ENCODE data around the gene COQ4. TPM values are rescaled to one million over a fixed set of nuclear protein-coding genes. Genes with fewer than 3 reads are reported as not detected.

The COQ4 gene
- total RNA-seq, 1 donor from 2014 or later = 16.8 TPM

- peak within 1 kb of the TSS; percentile 69 for H3K9ac ChIP-seq
- peak within 1 kb of the TSS; percentile 79 for H3K4me3 ChIP-seq
- TF ChIP-seq CTCF (IDR thresholded peaks at IDR 0.05) (peak; percentile 11), EZH2 (IDR thresholded peaks at IDR 0.05) (no peak), EZH2phosphoT487 (IDR thresholded peaks at IDR 0.05) (no peak)
- peaks cover 14% of the 10 kb centered on the region for H3K79me2 ChIP-seq (ENCODE audit: low read depth)
- Mint-ChIP-seq H3K4me1 (peaks cover 41% of the 10 kb centered on the region), H3K4me3 (peak within 1 kb of the TSS; percentile 97), H3K27me3 (ENCODE audit: insufficient read depth, low read depth) (peaks cover 8% of the 10 kb centered on the region), H3K36me3 (peaks cover 9% of the 10 kb centered on the region), H3K9me3 (no peaks in the 10 kb centered on the region), H3K27ac (peak within 1 kb of the TSS; percentile 96)
- peak within 1 kb of the TSS; percentile 85 for H3K4me2 ChIP-seq
- H3K36me3 ChIP-seq = no peaks in the 10 kb centered on the region
- peaks cover 47% of the 10 kb centered on the region for H3K27me3 ChIP-seq
- H3K27ac ChIP-seq = no peak within 1 kb of the TSS
- DNase-seq (ENCODE audit: low spot score) = peak; percentile 96
- peaks cover 6% of the 10 kb centered on the region for H3F3A ChIP-seq (ENCODE audit: low read depth)
- peaks cover 4% of the 10 kb centered on the region for H3K4me1 ChIP-seq
- H2AFZ ChIP-seq (replicated peaks) = peak within 1 kb of the TSS; percentile 67
- H3K9me3 ChIP-seq (ENCODE audit: low read depth) = no peaks in the 10 kb centered on the region
- H4K20me1 ChIP-seq (ENCODE audit: low read depth) = peaks cover 39% of the 10 kb centered on the region
Measured at GRCh38 chr9:128370752-128371629, 48.4 kb downstream of the COQ4 start, which contains the start of gene URM1. Gene URM1 (plus strand): TSS chr9:128371374. CDS start chr9:128371381, 7 bp downstream.

GRCh38 chr9:128371630-128372117 lies 49.0 kb downstream of the COQ4 start:
- Mint-ChIP-seq H3K4me1 (peaks cover 38% of the 10 kb centered on the region), H3K4me3 (peak overlapping the region; percentile 97), H3K27me3 (ENCODE audit: insufficient read depth, low read depth) (peaks cover 6% of the 10 kb centered on the region), H3K9me3 (no peaks in the 10 kb centered on the region), H3K36me3 (peaks cover 9% of the 10 kb centered on the region), H3K27ac (peak overlapping the region; percentile 64)
- peak overlapping the region; percentile 67 for H2AFZ ChIP-seq (replicated peaks)
- H3K27me3 ChIP-seq = peaks cover 40% of the 10 kb centered on the region
- H3K4me1 ChIP-seq = peaks cover 4% of the 10 kb centered on the region
- no peak overlapping the region for H3K27ac ChIP-seq
- peaks cover 6% of the 10 kb centered on the region for H3F3A ChIP-seq (ENCODE audit: low read depth)
- no peaks in the 10 kb centered on the region for H3K9me3 ChIP-seq (ENCODE audit: low read depth)
- peak overlapping the region; percentile 79 for H3K4me3 ChIP-seq
- peak overlapping the region; percentile 69 for H3K9ac ChIP-seq
- TF ChIP-seq CTCF (IDR thresholded peaks at IDR 0.05) (no peak), EZH2phosphoT487 (IDR thresholded peaks at IDR 0.05) (no peak), EZH2 (IDR thresholded peaks at IDR 0.05) (no peak)
- peaks cover 40% of the 10 kb centered on the region for H4K20me1 ChIP-seq (ENCODE audit: low read depth)
- peaks cover 14% of the 10 kb centered on the region for H3K79me2 ChIP-seq (ENCODE audit: low read depth)
- no peak for DNase-seq (ENCODE audit: low spot score)
- no peaks in the 10 kb centered on the region for H3K36me3 ChIP-seq
- peak overlapping the region; percentile 84 for H3K4me2 ChIP-seq

- peaks cover 6% of the 10 kb centered on the region for H3F3A ChIP-seq (ENCODE audit: low read depth)
- peaks cover 40% of the 10 kb centered on the region for H4K20me1 ChIP-seq (ENCODE audit: low read depth)
- H2AFZ ChIP-seq (replicated peaks) = no peak overlapping the region
- no peaks in the 10 kb centered on the region for H3K36me3 ChIP-seq
- H3K4me2 ChIP-seq = peak overlapping the region; percentile 84
- no peak for DNase-seq (ENCODE audit: low spot score)
- peak overlapping the region; percentile 79 for H3K4me3 ChIP-seq
- Mint-ChIP-seq H3K4me3 (peak overlapping the region; percentile 97), H3K27ac (no peak overlapping the region), H3K27me3 (ENCODE audit: insufficient read depth, low read depth) (peaks cover under 1% of the 10 kb centered on the region), H3K9me3 (no peaks in the 10 kb centered on the region), H3K36me3 (peaks cover 9% of the 10 kb centered on the region), H3K4me1 (peaks cover 33% of the 10 kb centered on the region)
- H3K27me3 ChIP-seq = peaks cover 35% of the 10 kb centered on the region
- peak overlapping the region; percentile 69 for H3K9ac ChIP-seq
- H3K79me2 ChIP-seq (ENCODE audit: low read depth) = peaks cover 14% of the 10 kb centered on the region
- TF ChIP-seq CTCF (IDR thresholded peaks at IDR 0.05) = no peak
- TF ChIP-seq EZH2 (IDR thresholded peaks at IDR 0.05) = no peak
- no peak for TF ChIP-seq EZH2phosphoT487 (IDR thresholded peaks at IDR 0.05)
- no peaks in the 10 kb centered on the region for H3K9me3 ChIP-seq (ENCODE audit: low read depth)
- peaks cover 4% of the 10 kb centered on the region for H3K4me1 ChIP-seq
- no peak overlapping the region for H3K27ac ChIP-seq
Measured at GRCh38 chr9:128372188-128372641, 49.6 kb downstream of the COQ4 start.
